IPS-18c (cell line): Measurements from ENCODE around the gene SH3RF3.
"Not testable (repeated sequence)": the region's sequence is repeated elsewhere in the genome, so short reads cannot be mapped to it uniquely, and the experiment has no call there.

Experiments
- H3K4me3 ChIP-seq: 2 replicates; pipeline ENCODE4 v1.7.0; 2013; ENCODE audit warnings: low read depth, mild to moderate bottlenecking, low read length, moderate library complexity; ENCODE audit not compliant: insufficient read depth
- H3K9me3 ChIP-seq: one replicate; pipeline ENCODE4 v1.6.1; 2013; ENCODE audit warnings: mild to moderate bottlenecking, low read length, moderate library complexity; ENCODE audit not compliant: control insufficient read depth, insufficient read depth

SH3RF3 gene

DNA sequence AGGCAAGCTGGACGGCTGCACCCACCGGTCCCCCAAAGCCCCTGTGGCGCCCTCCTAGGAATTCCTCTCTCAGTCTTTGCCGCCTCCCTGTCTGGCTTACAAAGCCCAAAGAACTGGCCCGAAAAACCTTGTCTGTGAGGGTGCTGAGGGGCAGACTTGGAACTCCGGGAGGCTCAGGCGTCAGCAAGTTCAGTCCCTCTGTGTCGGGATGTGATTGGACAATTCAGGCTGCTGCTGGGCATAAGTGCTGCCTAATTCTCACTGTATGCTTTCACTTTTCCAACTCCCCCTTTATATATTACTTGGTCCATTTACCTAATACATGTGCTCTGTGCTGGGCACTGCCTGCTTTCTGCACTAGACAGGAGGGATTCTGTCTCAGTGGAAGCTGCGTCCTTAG lies 20.3 kb upstream of the SH3RF3 start:
- H3K4me3 ChIP-seq = no peak overlapping the region

GRCh38 chr2:109109342-109109741 lies 19.7 kb upstream of the SH3RF3 start:
- Histone ChIP-seq H3K4me3 (no peak overlapping the region), H3K9me3 (no peaks in the 10 kb centered on the region)

More for the DNA sequence above, 20.3 kb upstream of the SH3RF3 start:
- H3K9me3 ChIP-seq = no peaks in the 10 kb centered on the region

- no peak overlapping the region for H3K4me3 ChIP-seq
- no peaks in the 10 kb centered on the region for H3K9me3 ChIP-seq
Observed at GRCh38 chr2:109110170-109110569, 18.8 kb upstream of the SH3RF3 start.

DNA sequence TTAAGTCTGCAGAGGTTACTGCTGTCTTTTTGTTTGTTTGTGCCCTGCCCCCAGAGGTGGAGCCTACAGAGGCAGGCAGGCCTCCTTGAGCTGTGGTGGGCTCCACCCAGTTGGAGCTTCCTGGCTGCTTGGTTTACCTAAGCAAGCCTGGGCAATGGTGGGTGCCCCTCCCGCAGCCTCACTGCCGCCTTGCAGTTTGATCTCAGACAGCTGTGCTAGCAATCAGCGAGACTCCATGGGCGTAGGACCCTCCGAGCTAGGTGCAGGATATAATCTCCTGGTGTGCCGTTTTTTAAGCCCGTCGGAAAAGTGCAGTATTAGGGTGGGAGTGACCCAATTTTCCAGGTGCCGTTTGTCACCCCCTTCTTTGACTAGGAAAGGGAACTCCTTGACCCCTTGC lies 11.8 kb upstream of the SH3RF3 start:
- H3K4me3 ChIP-seq, H3K9me3 ChIP-seq: not testable (repeated sequence)

GRCh38 chr2:109117780-109118179 lies 11.2 kb upstream of the SH3RF3 start:
- Histone ChIP-seq H3K9me3 (peaks cover 6% of the 10 kb centered on the region), H3K4me3 (no peak overlapping the region)

- Histone ChIP-seq H3K9me3 (peaks cover 6% of the 10 kb centered on the region), H3K4me3 (no peak overlapping the region)
Observed at GRCh38 chr2:109118321-109118720, 10.7 kb upstream of the SH3RF3 start.

- no peak overlapping the region for H3K4me3 ChIP-seq
- H3K9me3 ChIP-seq = peaks cover 6% of the 10 kb centered on the region
Observed at GRCh38 chr2:109120166-109120565, 8.8 kb upstream of the SH3RF3 start.

GRCh38 chr2:109120686-109121085 lies 8.3 kb upstream of the SH3RF3 start:
- H3K4me3 ChIP-seq, H3K9me3 ChIP-seq: not testable (repeated sequence)

GRCh38 chr2:109123586-109124201 lies 5.3 kb upstream of the SH3RF3 start:
- Histone ChIP-seq H3K4me3 (no peak overlapping the region), H3K9me3 (no peaks in the 10 kb centered on the region)

DNA sequence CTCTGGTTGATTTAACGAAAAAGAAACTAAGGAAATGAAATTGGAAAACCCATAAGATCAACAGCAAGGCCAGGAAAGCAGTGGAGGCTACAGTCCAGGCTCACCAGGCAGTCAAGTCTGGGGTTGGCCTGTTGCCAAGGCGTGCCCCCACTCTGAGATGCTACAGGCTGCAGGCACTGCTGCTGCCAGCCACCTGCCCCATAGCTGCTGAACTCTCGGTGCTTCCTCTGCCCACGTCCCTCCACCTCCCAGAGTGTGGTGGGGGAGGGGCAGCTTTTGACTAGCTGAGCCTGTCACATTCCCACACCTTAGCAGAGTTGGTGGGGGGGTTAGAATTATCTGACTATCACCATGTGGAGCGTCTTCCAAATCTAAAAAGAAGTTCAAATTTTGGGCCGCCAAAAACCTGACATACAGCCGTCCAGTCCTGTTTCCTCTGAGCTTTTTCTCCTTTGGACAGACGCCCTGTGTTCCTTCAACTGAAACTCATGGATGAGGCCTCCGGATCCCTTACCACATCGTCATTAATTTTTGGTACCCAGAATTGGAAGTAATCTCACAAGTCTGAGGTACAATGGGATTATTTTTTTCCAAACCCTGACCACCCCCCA lies 3.9 kb upstream of the SH3RF3 start:
- H3K4me3 ChIP-seq = no peak overlapping the region
- H3K9me3 ChIP-seq = no peaks in the 10 kb centered on the region

DNA sequence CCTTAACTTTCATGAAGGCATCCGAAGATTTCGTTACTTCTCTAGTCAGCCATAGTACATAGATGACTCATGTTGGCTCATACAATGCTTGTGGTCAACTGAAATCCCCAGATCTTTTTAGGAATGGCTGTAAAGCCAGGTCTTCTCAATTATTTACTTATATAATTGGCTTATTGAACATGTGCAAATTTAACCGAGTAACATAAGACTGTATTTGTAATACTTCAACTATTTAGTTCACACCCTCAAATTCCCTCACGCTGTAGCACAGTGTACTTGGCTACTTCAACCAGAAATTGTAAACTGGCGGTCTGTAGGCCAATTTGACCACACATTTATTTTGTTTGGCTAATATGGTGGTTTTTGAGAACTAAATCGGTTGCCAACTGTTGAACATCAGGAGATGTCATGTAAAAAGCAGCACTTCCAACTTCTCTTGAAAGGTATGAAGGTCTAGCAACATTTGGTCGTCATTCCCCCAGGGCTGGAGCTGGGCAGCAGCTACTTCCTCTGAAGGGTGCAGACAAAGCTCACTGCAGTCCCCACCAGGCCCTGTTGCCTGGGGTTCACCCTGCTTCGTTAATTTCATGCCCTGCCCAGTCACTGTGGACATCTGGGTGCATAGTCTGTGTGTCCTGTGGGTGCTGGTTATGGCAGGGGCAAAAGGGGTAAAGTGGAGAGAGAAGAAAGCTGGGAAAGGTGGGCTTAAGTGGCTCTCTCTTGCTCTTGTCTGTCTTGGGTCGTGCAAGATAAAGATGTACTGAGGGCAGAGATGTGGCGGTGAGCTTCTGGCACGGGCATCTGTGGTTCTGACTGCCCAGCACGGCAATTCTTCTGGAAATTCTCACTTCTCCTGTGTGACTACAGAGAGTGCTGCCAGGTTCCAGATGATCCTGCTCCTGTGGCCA lies 3.2 kb upstream of the SH3RF3 start:
- Histone ChIP-seq H3K4me3 (no peak overlapping the region), H3K9me3 (no peaks in the 10 kb centered on the region)

DNA sequence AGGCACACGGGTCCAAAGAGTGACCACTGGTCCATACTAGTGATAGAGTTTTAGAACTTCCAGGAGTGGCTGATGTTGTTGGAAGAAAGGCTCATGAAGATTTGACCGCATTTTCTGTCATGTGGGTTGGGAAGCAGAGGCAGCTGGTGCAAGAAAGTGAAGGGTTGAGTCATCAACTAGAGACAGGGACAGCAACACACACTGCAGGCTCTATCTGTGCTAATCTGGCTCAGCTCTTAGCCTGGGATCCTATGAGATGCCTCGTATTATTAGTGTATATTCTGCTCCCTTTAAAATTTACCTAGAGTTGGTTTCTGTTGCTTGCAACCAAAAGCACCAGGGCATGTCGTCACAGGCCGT lies 2.5 kb upstream of the SH3RF3 start:
- Histone ChIP-seq H3K9me3 (no peaks in the 10 kb centered on the region), H3K4me3 (no peak overlapping the region)

GRCh38 chr2:109127556-109127955 lies 1.4 kb upstream of the SH3RF3 start:
- Histone ChIP-seq H3K9me3 (no peaks in the 10 kb centered on the region), H3K4me3 (no peak overlapping the region)

DNA sequence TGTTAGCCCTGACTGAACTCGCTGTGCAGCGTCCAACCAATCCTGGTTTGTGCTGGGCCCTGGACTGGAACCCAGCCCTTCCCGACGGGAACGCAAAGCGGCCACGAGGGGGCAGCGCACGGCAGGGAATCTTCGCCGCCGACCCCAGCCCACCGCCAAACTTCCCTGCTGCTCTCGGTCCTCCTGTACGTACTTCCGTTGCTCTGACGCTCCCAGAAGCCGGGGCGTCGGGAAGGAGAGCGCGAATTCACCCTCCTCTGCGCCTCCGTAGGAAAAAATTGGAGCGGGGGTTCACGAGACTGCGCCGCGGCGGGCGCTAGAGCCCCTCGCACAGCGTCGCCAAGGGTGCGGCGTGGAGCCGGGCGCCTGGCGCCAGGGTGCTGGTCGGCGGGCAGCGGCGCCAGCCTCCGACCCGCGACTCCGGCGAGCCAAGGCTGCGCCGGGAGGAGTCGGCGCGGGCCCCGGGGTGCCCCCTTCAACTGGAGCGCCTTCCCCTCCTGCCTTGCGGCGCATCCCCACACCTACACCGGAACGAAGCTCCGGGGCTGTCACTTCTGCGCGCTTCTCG lies 873 bp upstream of the SH3RF3 start:
- Histone ChIP-seq H3K9me3 (no peaks in the 10 kb centered on the region), H3K4me3 (peak overlapping the region; percentile 65)

DNA sequence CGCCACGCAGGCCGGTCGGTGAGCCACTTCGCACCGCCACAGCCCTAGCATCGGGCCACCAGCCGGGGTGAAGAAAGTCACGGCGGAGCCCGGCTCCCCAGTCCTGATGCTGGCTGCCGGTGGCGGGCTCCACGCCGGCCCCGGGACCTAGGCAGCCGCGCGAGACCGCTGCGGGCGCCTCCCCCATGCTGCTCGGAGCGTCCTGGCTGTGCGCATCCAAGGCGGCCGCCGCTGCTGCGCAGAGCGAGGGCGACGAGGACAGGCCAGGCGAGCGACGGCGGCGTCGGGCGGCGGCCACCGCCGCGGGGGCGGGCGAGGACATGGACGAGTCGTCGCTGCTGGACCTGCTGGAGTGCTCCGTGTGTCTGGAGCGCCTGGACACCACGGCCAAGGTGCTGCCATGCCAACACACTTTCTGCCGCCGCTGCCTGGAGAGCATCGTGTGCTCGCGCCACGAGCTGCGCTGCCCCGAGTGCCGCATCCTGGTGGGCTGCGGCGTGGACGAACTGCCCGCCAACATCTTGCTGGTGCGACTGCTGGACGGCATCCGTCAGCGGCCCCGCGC lies 433 bp downstream of the SH3RF3 start:
- Histone ChIP-seq H3K9me3 (no peaks in the 10 kb centered on the region), H3K4me3 (peak overlapping the region; percentile 65)

DNA sequence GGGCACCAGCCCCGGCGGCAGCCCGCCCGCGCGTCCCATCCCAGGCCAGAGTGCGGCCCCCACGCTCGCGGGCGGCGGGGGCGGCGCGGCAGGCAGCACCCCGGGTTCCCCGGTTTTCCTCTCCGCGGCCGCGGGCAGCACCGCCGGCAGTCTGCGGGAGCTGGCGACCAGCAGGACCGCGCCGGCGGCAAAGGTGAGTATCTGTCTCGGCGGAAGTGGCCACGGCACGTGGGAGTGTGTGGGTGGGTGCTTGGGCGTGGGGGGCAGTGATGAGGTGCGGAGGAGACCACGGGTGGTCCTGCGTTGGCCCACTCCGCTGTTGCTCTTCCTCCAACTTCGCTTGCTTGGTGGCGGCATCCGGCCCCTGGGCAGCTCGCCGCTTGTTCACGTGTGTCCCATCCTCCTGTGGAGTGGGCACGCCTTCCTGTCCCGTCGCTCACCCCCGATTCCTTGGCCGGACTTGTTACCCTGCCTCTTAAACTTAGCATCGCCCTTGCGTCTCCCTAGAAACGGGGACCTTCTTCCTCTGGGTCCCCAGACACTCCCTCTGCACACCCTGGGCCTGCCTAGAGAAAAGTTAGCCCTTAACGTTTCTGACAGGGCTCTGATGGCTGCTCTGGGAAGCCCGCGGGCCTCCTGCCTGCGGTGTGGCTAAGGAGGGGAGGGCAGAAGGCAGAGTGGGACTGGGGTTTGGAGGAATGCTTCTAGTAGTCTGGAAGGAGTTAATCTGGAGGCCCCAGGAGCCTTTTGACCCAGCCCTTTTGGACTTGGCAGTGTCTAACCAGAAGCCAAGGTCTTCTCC lies 1.1 kb downstream of the SH3RF3 start:
- Histone ChIP-seq H3K9me3 (no peaks in the 10 kb centered on the region), H3K4me3 (peak overlapping the region; percentile 31; the same call in 1 of the 2 replicates)

GRCh38 chr2:109130723-109130995 lies 1.7 kb downstream of the SH3RF3 start:
- no peaks in the 10 kb centered on the region for H3K9me3 ChIP-seq
- H3K4me3 ChIP-seq = no peak overlapping the region
